ENCODE measurements around the gene GALNTL6. TPM values are rescaled to one million over a fixed set of nuclear protein-coding genes. Genes with fewer than 3 reads are reported as not detected.

Gene GALNTL6
- total and polyA plus RNA-seq, 9 of the 15 experiments (the other 6 are each of a cell fraction or from before 2014, with no cell fraction given): 0.18 to 0.50 (median 0.29) TPM

GRCh38 chr4:172982151-172982590 lies 1169.0 kb downstream of the GALNTL6 start:
- Histone ChIP-seq H3K9me3 (replicated peaks; ENCODE audit: control insufficient read depth, insufficient read depth, low read depth, low read length) (no peaks in the 10 kb centered on the region), H3K9ac (ENCODE audit: insufficient read depth in 1 of 2, low read depth in 2 of 2, low read length in 2 of 2) (no peak overlapping the region), H2AFZ (ENCODE audit: low read depth, low read length) (no peak overlapping the region), H3K4me2 (ENCODE audit: insufficient read depth, low read length) (no peak overlapping the region), H3K79me2 (ENCODE audit: control insufficient read depth, insufficient read depth, low read length) (no peaks in the 10 kb centered on the region), H3K4me1 (replicated peaks in 1 of 2; ENCODE audit: control insufficient read depth in 2 of 2, insufficient read depth in 2 of 2, low read length in 2 of 2) (no peaks in the 10 kb centered on the region), H3K36me3 (ENCODE audit: control insufficient read depth, insufficient read depth, low read length) (no peaks in the 10 kb centered on the region), H3K27me3 (ENCODE audit: control insufficient read depth in 2 of 2, insufficient read depth in 2 of 2, low read length in 2 of 2) (peaks cover 3 to 4% of the 10 kb centered on the region in 2 experiments; a peak in 3 of 5 replicates), H3K27ac (ENCODE audit: extremely low read depth, low read depth, low read length) (no peak overlapping the region), H4K20me1 (replicated peaks; ENCODE audit: control insufficient read depth, insufficient read depth, low read length) (no peaks in the 10 kb centered on the region), H3K9me1 (ENCODE audit: control insufficient read depth, insufficient read depth, low read length) (no peaks in the 10 kb centered on the region), H3K4me3 (no peak overlapping the region)
- CTCF ChIA-PET (ENCODE audit: low intra/inter-chr PET ratio): no interaction called here
- no peak for ATAC-seq
- intact Hi-C loops (cut with micrococcal nuclease) (no loop called here), in situ Hi-C loops (cut with MboI) (no loop called here)
- no peak for DNase-seq (ENCODE audit: extremely low read depth in 1 of 4, low spot score in 3 of 4)
- no TSS peak for BruUV-seq (replicated peaks)
- TF ChIP-seq RBM34 (IDR thresholded peaks at IDR 0.05; ENCODE audit: borderline replicate concordance, insufficient read depth, low read length) (no peak), CHD4 (IDR thresholded peaks at IDR 0.05; ENCODE audit: insufficient read depth, insufficient replicate concordance, low read depth, low read length, poor library complexity, severe bottlenecking) (no peak), FOSL1 (tag; conservative IDR thresholded peaks at IDR 0.05) (0 out of 2 replicates have a peak, but pooled peaks have one; percentile 19), KAT8 (IDR thresholded peaks at IDR 0.05; ENCODE audit: low read depth) (no peak)
- 2% methylated on average over 2 of the region's 2 CpGs for WGBS (ENCODE audit: insufficient coverage, low coverage, missing lambda C conversion rate)
- no peak for FAIRE-seq
- POLR2A ChIA-PET: interaction anchor here (0.8 kb wide), 1 partner anchor 23 kb away, joined by 4 read pairs; no protein-coding TSS in a partner anchor

- no peak overlapping the region for H2AFZ ChIP-seq (ENCODE audit: low read depth, low read length)
- peaks cover 0 to 3% of the 10 kb centered on the region in 2 experiments; a peak in 2 of 5 replicates for H3K27me3 ChIP-seq (ENCODE audit: control insufficient read depth in 2 of 2, insufficient read depth in 2 of 2, low read length in 2 of 2)
- no peaks in the 10 kb centered on the region for H3K36me3 ChIP-seq (ENCODE audit: control insufficient read depth, insufficient read depth, low read length)
- no peaks in the 10 kb centered on the region for H3K9me1 ChIP-seq (ENCODE audit: control insufficient read depth, insufficient read depth, low read length)
- H3K9ac ChIP-seq (ENCODE audit: insufficient read depth in 1 of 2, low read depth in 2 of 2, low read length in 2 of 2): no peak overlapping the region
- in situ Hi-C loops (cut with MboI): no loop called here
- H3K4me3 ChIP-seq: no peak overlapping the region
- intact Hi-C loops (cut with micrococcal nuclease): no loop called here
- H3K4me2 ChIP-seq (ENCODE audit: insufficient read depth, low read length): no peak overlapping the region
- no peak for FAIRE-seq
- TF ChIP-seq ZNF444 (CRISPR knock-in tag; IDR thresholded peaks at IDR 0.05): no peak
- TF ChIP-seq ZNF699 (CRISPR knock-in tag; IDR thresholded peaks at IDR 0.05; ENCODE audit: insufficient replicate concordance): no peak
- no peak for TF ChIP-seq XRCC3 (IDR thresholded peaks at IDR 0.05)
- no peak for TF ChIP-seq NR2C2 (CRISPR knock-in tag; IDR thresholded peaks at IDR 0.05)
- no peak for TF ChIP-seq NR2C2 (tag; IDR thresholded peaks at IDR 0.05)
- no peak for TF ChIP-seq HDAC1 (IDR thresholded peaks at IDR 0.05)
- no peak for TF ChIP-seq ATF1 (CRISPR knock-in tag; IDR thresholded peaks at IDR 0.05)
- TF ChIP-seq ATF1 (tag; IDR thresholded peaks at IDR 0.05): no peak
- TF ChIP-seq RFX7 (CRISPR knock-in tag; IDR thresholded peaks at IDR 0.05): no peak
- no peak for TF ChIP-seq ZNF134 (CRISPR knock-in tag; conservative IDR thresholded peaks at IDR 0.05)
- no peaks in the 10 kb centered on the region for H3K9me3 ChIP-seq (replicated peaks; ENCODE audit: control insufficient read depth, insufficient read depth, low read depth, low read length)
- no peak for DNase-seq (ENCODE audit: extremely low read depth in 1 of 4, low spot score in 3 of 4)
- no peaks in the 10 kb centered on the region for H4K20me1 ChIP-seq (replicated peaks; ENCODE audit: control insufficient read depth, insufficient read depth, low read length)
- WGBS (ENCODE audit: insufficient coverage, low coverage, missing lambda C conversion rate): 51% methylated on average over 3 of the region's 3 CpGs
- no peaks in the 10 kb centered on the region for H3K79me2 ChIP-seq (ENCODE audit: control insufficient read depth, insufficient read depth, low read length)
- ChIA-PET CTCF (ENCODE audit: low intra/inter-chr PET ratio) (no interaction called here), POLR2A (no interaction called here)
- BruUV-seq (replicated peaks): no TSS peak
- no peak for ATAC-seq
- no peaks in the 10 kb centered on the region for H3K4me1 ChIP-seq (replicated peaks in 1 of 2; ENCODE audit: control insufficient read depth in 2 of 2, insufficient read depth in 2 of 2, low read length in 2 of 2)
- no peak overlapping the region for H3K27ac ChIP-seq (ENCODE audit: extremely low read depth, low read depth, low read length)
These were observed 1169.8 kb downstream of the GALNTL6 start for GRCh38 chr4:172983014-172983413.

Measured in K562 (cell line).